Astrocyte (in vitro differentiated cells and primary cell): ENCODE data around the gene FAM83C. TPM values are rescaled to one million over a fixed set of nuclear protein-coding genes. Genes with fewer than 3 reads are reported as not detected.

ENCODE experiments used
- DNase-seq: peaks from one replicate; pipeline ENCODE4 v3.0.0-alpha.2; 2010; ENCODE audit warnings: low read depth
- FAIRE-seq: peaks from 2 replicates; lab custom pipeline; 2011; peaks lifted over from hg19 to GRCh38; lab: Jason Lieb, UNC
- H2AFZ ChIP-seq: 2 replicates; pipeline ENCODE4 v1.6.0; 2012; ENCODE audit warnings: low read depth, low read length, inconsistent platforms
- H3K27ac ChIP-seq: 2 replicates; pipeline ENCODE4 v1.5.1; 2011; ENCODE audit warnings: low read depth, low read length, inconsistent platforms
- H3K27me3 ChIP-seq: 2 replicates; pipeline ENCODE4 v1.6.0; 2011; ENCODE audit warnings: low read length, inconsistent platforms; ENCODE audit not compliant: insufficient read depth
- H3K36me3 ChIP-seq: 2 replicates; pipeline ENCODE4 v1.5.1; 2011; ENCODE audit warnings: low read length, inconsistent platforms; ENCODE audit not compliant: insufficient read depth
- H3K4me1 ChIP-seq: 2 replicates; pipeline ENCODE4 v1.5.1; 2011; ENCODE audit warnings: low read length, inconsistent platforms; ENCODE audit not compliant: insufficient read depth
- H3K4me2 ChIP-seq: 2 replicates; pipeline ENCODE4 v1.6.0; 2012; ENCODE audit warnings: low read length, inconsistent platforms
- H3K4me3 ChIP-seq: 2 replicates; pipeline ENCODE4 v1.5.1; 2011; ENCODE audit warnings: low read depth, mild to moderate bottlenecking, low read length, inconsistent platforms; ENCODE audit not compliant: insufficient read depth
- H3K79me2 ChIP-seq: 2 replicates; pipeline ENCODE4 v1.6.0; 2012; ENCODE audit warnings: mild to moderate bottlenecking, low read length, inconsistent platforms; ENCODE audit not compliant: insufficient read depth
- H3K9ac ChIP-seq: 2 replicates; pipeline ENCODE4 v1.6.0; 2012; ENCODE audit warnings: mild to moderate bottlenecking, low read length, inconsistent platforms
- H3K9me3 ChIP-seq: 2 replicates; pipeline ENCODE4 v1.5.1; 2012; ENCODE audit warnings: low read depth, mild to moderate bottlenecking, low read length, inconsistent platforms; ENCODE audit not compliant: insufficient read depth
- H4K20me1 ChIP-seq: 2 replicates; pipeline ENCODE4 v1.6.0; 2012; ENCODE audit warnings: low read length, inconsistent platforms; ENCODE audit not compliant: insufficient read depth
- H3K27ac Mint-ChIP-seq: one replicate; pipeline ENCODE4 v1.8.0; 2021; ENCODE audit warnings: mild to moderate bottlenecking, mixed read lengths; ENCODE audit not compliant: unreplicated experiment
- H3K27me3 Mint-ChIP-seq: one replicate; pipeline ENCODE4 v1.8.0; 2021; ENCODE audit warnings: low read depth, mixed read lengths; ENCODE audit not compliant: unreplicated experiment
- H3K36me3 Mint-ChIP-seq: one replicate; pipeline ENCODE4 v1.8.0; 2021; ENCODE audit warnings: low read depth, mixed read lengths; ENCODE audit not compliant: unreplicated experiment
- H3K4me1 Mint-ChIP-seq: one replicate; pipeline ENCODE4 v1.8.0; 2021; ENCODE audit warnings: low read depth, mixed read lengths; ENCODE audit not compliant: unreplicated experiment
- H3K4me3 Mint-ChIP-seq: one replicate; pipeline ENCODE4 v1.8.0; 2021; ENCODE audit warnings: mild to moderate bottlenecking, moderate library complexity, mixed read lengths; ENCODE audit not compliant: unreplicated experiment
- H3K9me3 Mint-ChIP-seq: one replicate; pipeline ENCODE4 v1.8.0; 2021; ENCODE audit warnings: mild to moderate bottlenecking, mixed read lengths; ENCODE audit not compliant: unreplicated experiment
- CTCF ChIP-seq: IDR thresholded peaks from 2 replicates; pipeline ENCODE4 v1.5.1; 2011; ENCODE audit warnings: low read depth, mild to moderate bottlenecking, inconsistent platforms, low read length, moderate library complexity; ENCODE audit not compliant: insufficient read depth
- EZH2 ChIP-seq: IDR thresholded peaks from 2 replicates; pipeline ENCODE4 v1.6.1; 2012; ENCODE audit warnings: mild to moderate bottlenecking, low read length, inconsistent platforms; ENCODE audit not compliant: insufficient read depth
- total RNA-seq: library from RNA; stranded (reverse); gene quantifications from 2 replicates; pipeline ENCODE4 v1.2.1, GENCODE V29; 2021

The FAM83C gene
- total RNA-seq, 1 donor from 2014 or later = not detected

- H3K4me2 ChIP-seq = peak overlapping the region; percentile 35
- peak overlapping the region; percentile 31 for H2AFZ ChIP-seq
- H4K20me1 ChIP-seq = no peaks in the 10 kb centered on the region
- no peaks in the 10 kb centered on the region for H3K36me3 ChIP-seq
- H3K27me3 Mint-ChIP-seq = no peaks in the 10 kb centered on the region
- no peaks in the 10 kb centered on the region for H3K79me2 ChIP-seq
- no peaks in the 10 kb centered on the region for H3K27me3 ChIP-seq
- H3K4me1 Mint-ChIP-seq = peaks cover 62% of the 10 kb centered on the region
- peak overlapping the region; percentile 58 for H3K27ac Mint-ChIP-seq
- no peak for FAIRE-seq
- H3K9ac ChIP-seq = peak overlapping the region; percentile 84
- no peaks in the 10 kb centered on the region for H3K9me3 ChIP-seq
- H3K9me3 Mint-ChIP-seq = peaks cover 3% of the 10 kb centered on the region
- no peak for DNase-seq
- H3K4me1 ChIP-seq = peaks cover 73% of the 10 kb centered on the region
- peak overlapping the region; percentile 31 for H3K4me3 Mint-ChIP-seq
- peaks cover 6% of the 10 kb centered on the region for H3K36me3 Mint-ChIP-seq
- H3K4me3 ChIP-seq = no peak overlapping the region
- H3K27ac ChIP-seq = peak overlapping the region; percentile 100
- TF ChIP-seq EZH2 (no peak), CTCF (no peak)
Observed at GRCh38 chr20:35303382-35303734, 11.1 kb upstream of the FAM83C start.

GRCh38 chr20:35302421-35303335 is 10.5 kb upstream of the FAM83C start:
- FAIRE-seq (no peak), DNase-seq (peak; percentile 78)
- peak overlapping the region; percentile 58 for H3K27ac Mint-ChIP-seq
- Histone ChIP-seq H3K79me2 (no peaks in the 10 kb centered on the region), H3K27ac (peak overlapping the region; percentile 100), H3K4me3 (no peak overlapping the region), H3K4me2 (peak overlapping the region; percentile 35), H2AFZ (no peak overlapping the region), H3K9ac (peak overlapping the region; percentile 84), H3K9me3 (no peaks in the 10 kb centered on the region), H3K4me1 (peaks cover 66% of the 10 kb centered on the region), H4K20me1 (no peaks in the 10 kb centered on the region), H3K36me3 (no peaks in the 10 kb centered on the region), H3K27me3 (no peaks in the 10 kb centered on the region)
- peaks cover 56% of the 10 kb centered on the region for H3K4me1 Mint-ChIP-seq
- peak overlapping the region; percentile 8 for H3K4me3 Mint-ChIP-seq
- TF ChIP-seq EZH2 = no peak
- TF ChIP-seq CTCF = no peak
- peaks cover 4% of the 10 kb centered on the region for H3K36me3 Mint-ChIP-seq
- H3K9me3 Mint-ChIP-seq = peaks cover 3% of the 10 kb centered on the region
- H3K27me3 Mint-ChIP-seq = no peaks in the 10 kb centered on the region

- peaks cover 2% of the 10 kb centered on the region for H3K27me3 Mint-ChIP-seq
- H3K27ac Mint-ChIP-seq = no peak overlapping the region
- Histone ChIP-seq H3K27me3 (no peaks in the 10 kb centered on the region), H3K9ac (peak overlapping the region; percentile 84), H3K4me1 (peaks cover 59% of the 10 kb centered on the region), H2AFZ (no peak overlapping the region), H3K27ac (peak overlapping the region; percentile 100), H3K36me3 (no peaks in the 10 kb centered on the region), H3K79me2 (no peaks in the 10 kb centered on the region), H3K4me2 (peak overlapping the region; percentile 35), H3K4me3 (no peak overlapping the region), H4K20me1 (no peaks in the 10 kb centered on the region), H3K9me3 (no peaks in the 10 kb centered on the region)
- no peak for FAIRE-seq
- H3K9me3 Mint-ChIP-seq = no peaks in the 10 kb centered on the region
- no peak for DNase-seq
- H3K4me1 Mint-ChIP-seq = peaks cover 47% of the 10 kb centered on the region
- no peak for TF ChIP-seq CTCF
- peaks cover 4% of the 10 kb centered on the region for H3K36me3 Mint-ChIP-seq
- H3K4me3 Mint-ChIP-seq = no peak overlapping the region
Observed at GRCh38 chr20:35301426-35301825, 9.2 kb upstream of the FAM83C start.
